HEK293 (cell line): ENCODE results near the gene OBSCN.

ENCODE experiments used
- CTCF ChIA-PET: fragments of 350-600 bp; formaldehyde crosslinking; extraction: SDS; loops from one replicate; lab custom pipeline; 2021; ENCODE audit warnings: antibody characterized with exemption; lab: Yijun Ruan, JAX
- POLR2A ChIA-PET: fragments of 300-600 bp; formaldehyde crosslinking; extraction: SDS; loops from one replicate; lab custom pipeline; 2020; ENCODE audit warnings: antibody characterized with exemption, inconsistent platforms; lab: Yijun Ruan, JAX
- H3K27ac ChIP-seq: fragments of 200-500 bp; sonication (Bioruptor generic); 2 replicates; pipeline ENCODE4 v1.5.1; 2014; ENCODE audit warnings: low read depth, low read length, control low read depth, inconsistent platforms; ENCODE audit errors: extremely low read depth
- H3K36me3 ChIP-seq, 2 experiments: fragments of 200-500 bp in 1 of 2; sonication (Bioruptor generic) in 1 of 2; 1 replicate in 1 of 2; 2 replicates in 1 of 2; pipeline ENCODE4 v1.5.1; 2014 to 2017; ENCODE audit warnings: inconsistent platforms in 2 of 2, low read length in 2 of 2; ENCODE audit not compliant: control insufficient read depth in 2 of 2, insufficient read depth in 1 of 2
- H3K4me1 ChIP-seq: fragments of 200-500 bp; sonication (Bioruptor generic); 2 replicates; pipeline ENCODE4 v1.5.1; 2014; ENCODE audit warnings: mild to moderate bottlenecking, low read length, inconsistent platforms; ENCODE audit not compliant: control insufficient read depth, insufficient read depth
- H3K4me3 ChIP-seq: 2 replicates; pipeline ENCODE4 v1.5.1; 2011; ENCODE audit warnings: low read depth, mild to moderate bottlenecking, control low read depth, low read length, moderate library complexity
- H3K9me3 ChIP-seq: fragments of 200-500 bp; sonication (Bioruptor generic); 2 replicates; pipeline ENCODE4 v1.5.1; 2014; ENCODE audit warnings: low read depth, low read length, inconsistent platforms; ENCODE audit not compliant: control insufficient read depth, insufficient read depth
- GLIS2 ChIP-seq: fragments of 450-650 bp; formaldehyde crosslinking; IDR thresholded peaks from 2 replicates; pipeline ENCODE4 v1.5.1; 2016; ENCODE audit warnings: missing biosample characterization, missing genetic modification characterization
- IKZF3 ChIP-seq: fragments of 450-650 bp; IDR thresholded peaks from 2 replicates; pipeline ENCODE4 v1.5.0; 2018; ENCODE audit warnings: missing biosample characterization, mild to moderate bottlenecking, missing genetic modification characterization, moderate library complexity
- INSM2 ChIP-seq: fragments of 450-650 bp; formaldehyde crosslinking; IDR thresholded peaks from 2 replicates; pipeline ENCODE4 v1.5.1; 2016; ENCODE audit warnings: missing biosample characterization, missing genetic modification characterization
- KLF8 ChIP-seq: fragments of 450-650 bp; formaldehyde crosslinking; IDR thresholded peaks from 2 replicates; pipeline ENCODE4 v1.5.1; 2016; ENCODE audit warnings: missing biosample characterization, missing genetic modification characterization
- MEIS1 ChIP-seq: sonication (generic); formaldehyde crosslinking; IDR thresholded peaks from 2 replicates; pipeline ENCODE4 v1.8.1; 2022; ENCODE audit warnings: missing genetic modification reagents, mild to moderate bottlenecking, borderline replicate concordance
- PATZ1 ChIP-seq: fragments of 450-650 bp; formaldehyde crosslinking; IDR thresholded peaks from 2 replicates; pipeline ENCODE4 v1.5.1; 2016; ENCODE audit warnings: missing biosample characterization, missing genetic modification characterization
- PRDM10 ChIP-seq: fragments of 450-650 bp; formaldehyde crosslinking; IDR thresholded peaks from 2 replicates; pipeline ENCODE4 v1.5.1; 2016; ENCODE audit warnings: missing biosample characterization, missing genetic modification characterization
- REPIN1 ChIP-seq: fragments of 450-650 bp; formaldehyde crosslinking; IDR thresholded peaks from 2 replicates; pipeline ENCODE4 v1.5.1; 2017; ENCODE audit warnings: missing biosample characterization, missing genetic modification characterization, low read depth
- SCRT2 ChIP-seq: fragments of 450-650 bp; formaldehyde crosslinking; IDR thresholded peaks from 2 replicates; pipeline ENCODE4 v1.5.1; 2016; ENCODE audit warnings: missing biosample characterization, missing genetic modification characterization
- TRIM28 ChIP-seq: IDR thresholded peaks from 2 replicates; pipeline ENCODE4 v1.6.1; 2011; ENCODE audit warnings: low read length, control low read depth, borderline replicate concordance
- WT1 ChIP-seq: fragments of 450-650 bp; formaldehyde crosslinking; IDR thresholded peaks from 2 replicates; pipeline ENCODE4 v1.5.1; 2016; ENCODE audit warnings: missing biosample characterization, missing genetic modification characterization
- ZBTB21 ChIP-seq: fragments of 450-650 bp; formaldehyde crosslinking; IDR thresholded peaks from 2 replicates; pipeline ENCODE4 v1.5.1; 2017; ENCODE audit warnings: missing biosample characterization, missing genetic modification characterization
- ZNF121 ChIP-seq: fragments of 450-650 bp; formaldehyde crosslinking; IDR thresholded peaks from 2 replicates; pipeline ENCODE4 v1.5.1; 2016; ENCODE audit warnings: missing biosample characterization, missing genetic modification characterization
- ZNF132 ChIP-seq: fragments of 450-650 bp; formaldehyde crosslinking; IDR thresholded peaks from 2 replicates; pipeline ENCODE4 v1.5.1; 2017; ENCODE audit warnings: missing biosample characterization, missing genetic modification characterization, borderline replicate concordance
- ZNF175 ChIP-seq: fragments of 450-650 bp; formaldehyde crosslinking; IDR thresholded peaks from 2 replicates; pipeline ENCODE4 v1.5.1; 2016; ENCODE audit warnings: missing biosample characterization, missing genetic modification characterization
- ZNF302 ChIP-seq: fragments of 450-650 bp; formaldehyde crosslinking; IDR thresholded peaks from 2 replicates; pipeline ENCODE4 v1.5.1; 2016; ENCODE audit warnings: missing biosample characterization, missing genetic modification characterization, low read depth
- ZNF473 ChIP-seq: fragments of 450-650 bp; formaldehyde crosslinking; IDR thresholded peaks from 2 replicates; pipeline ENCODE4 v1.5.1; 2017; ENCODE audit warnings: missing biosample characterization, missing genetic modification characterization
- ZNF555 ChIP-seq: fragments of 450-650 bp; formaldehyde crosslinking; conservative IDR thresholded peaks from 2 replicates; pipeline ENCODE4 v1.5.1; 2017; ENCODE audit warnings: missing biosample characterization, mild to moderate bottlenecking, missing genetic modification characterization, inconsistent platforms
- ZNF623 ChIP-seq: fragments of 450-650 bp; formaldehyde crosslinking; IDR thresholded peaks from 2 replicates; pipeline ENCODE4 v1.5.1; 2016; ENCODE audit warnings: missing biosample characterization, missing genetic modification characterization
- ZNF639 ChIP-seq: fragments of 450-650 bp; formaldehyde crosslinking; IDR thresholded peaks from 2 replicates; pipeline ENCODE4 v1.5.1; 2016; ENCODE audit warnings: missing biosample characterization, missing genetic modification characterization
- ZNF658 ChIP-seq: fragments of 450-650 bp; formaldehyde crosslinking; IDR thresholded peaks from 2 replicates; pipeline ENCODE4; 2016; ENCODE audit warnings: missing biosample characterization, missing genetic modification characterization
- ZNF707 ChIP-seq: fragments of 450-650 bp; formaldehyde crosslinking; IDR thresholded peaks from 2 replicates; pipeline ENCODE4 v1.5.1; 2016; ENCODE audit warnings: missing biosample characterization, missing genetic modification characterization
- ZNF791 ChIP-seq: fragments of 450-650 bp; formaldehyde crosslinking; IDR thresholded peaks from 2 replicates; pipeline ENCODE4 v1.5.1; 2016; ENCODE audit warnings: missing biosample characterization, missing genetic modification characterization
- ZSCAN30 ChIP-seq: fragments of 450-650 bp; IDR thresholded peaks from 2 replicates; pipeline ENCODE4 v1.5.1; 2018; ENCODE audit warnings: missing biosample characterization, mild to moderate bottlenecking, missing genetic modification characterization, moderate library complexity
- TF ChIP-seq, protein P1 (sequence below): fragments of 450-650 bp; formaldehyde crosslinking; IDR thresholded peaks from 2 replicates; pipeline ENCODE4 v1.5.1; 2017; ENCODE audit warnings: missing biosample characterization, missing genetic modification characterization

Gene OBSCN

GRCh38 chr1:228165372-228166169 lies 42.3 kb upstream of the OBSCN start, which contains the start of gene IBA57 (continued):
- TF ChIP-seq INSM2 (no peak; the same call in 1 of the 2 replicates), ZNF555 (no peak), ZNF791 (peak; percentile 27; the same call in 1 of the 2 replicates), ZNF302 (tag by site-specific recombination) (no peak), IKZF3 (tag by site-specific recombination) (peak; percentile 71; the same call in 1 of the 2 replicates), KLF8 (peak; percentile 97), ZNF639 (tag by site-specific recombination) (0 out of 2 replicates have a peak, but pooled peaks have one; percentile 23), WT1 (tag by site-specific recombination) (peak; percentile 75), ZNF175 (tag by site-specific recombination) (no peak), REPIN1 (tag by site-specific recombination) (no peak), SCRT2 (tag by site-specific recombination) (no peak), TRIM28 (no peak; the same call in 1 of the 2 replicates), ZSCAN30 (tag by site-specific recombination) (peak; percentile 99), MEIS1 (CRISPR knock-in tag) (no peak), ZNF121 (no peak), ZBTB21 (tag by site-specific recombination) (peak; percentile 98)
- TF ChIP-seq, protein P1, sequence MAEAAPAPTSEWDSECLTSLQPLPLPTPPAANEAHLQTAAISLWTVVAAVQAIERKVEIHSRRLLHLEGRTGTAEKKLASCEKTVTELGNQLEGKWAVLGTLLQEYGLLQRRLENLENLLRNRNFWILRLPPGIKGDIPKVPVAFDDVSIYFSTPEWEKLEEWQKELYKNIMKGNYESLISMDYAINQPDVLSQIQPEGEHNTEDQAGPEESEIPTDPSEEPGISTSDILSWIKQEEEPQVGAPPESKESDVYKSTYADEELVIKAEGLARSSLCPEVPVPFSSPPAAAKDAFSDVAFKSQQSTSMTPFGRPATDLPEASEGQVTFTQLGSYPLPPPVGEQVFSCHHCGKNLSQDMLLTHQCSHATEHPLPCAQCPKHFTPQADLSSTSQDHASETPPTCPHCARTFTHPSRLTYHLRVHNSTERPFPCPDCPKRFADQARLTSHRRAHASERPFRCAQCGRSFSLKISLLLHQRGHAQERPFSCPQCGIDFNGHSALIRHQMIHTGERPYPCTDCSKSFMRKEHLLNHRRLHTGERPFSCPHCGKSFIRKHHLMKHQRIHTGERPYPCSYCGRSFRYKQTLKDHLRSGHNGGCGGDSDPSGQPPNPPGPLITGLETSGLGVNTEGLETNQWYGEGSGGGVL (tag by site-specific recombination): peak; percentile 22; the same call in 1 of the 2 replicates
- TF ChIP-seq, all 188 proteins: peak for 68

DNA sequence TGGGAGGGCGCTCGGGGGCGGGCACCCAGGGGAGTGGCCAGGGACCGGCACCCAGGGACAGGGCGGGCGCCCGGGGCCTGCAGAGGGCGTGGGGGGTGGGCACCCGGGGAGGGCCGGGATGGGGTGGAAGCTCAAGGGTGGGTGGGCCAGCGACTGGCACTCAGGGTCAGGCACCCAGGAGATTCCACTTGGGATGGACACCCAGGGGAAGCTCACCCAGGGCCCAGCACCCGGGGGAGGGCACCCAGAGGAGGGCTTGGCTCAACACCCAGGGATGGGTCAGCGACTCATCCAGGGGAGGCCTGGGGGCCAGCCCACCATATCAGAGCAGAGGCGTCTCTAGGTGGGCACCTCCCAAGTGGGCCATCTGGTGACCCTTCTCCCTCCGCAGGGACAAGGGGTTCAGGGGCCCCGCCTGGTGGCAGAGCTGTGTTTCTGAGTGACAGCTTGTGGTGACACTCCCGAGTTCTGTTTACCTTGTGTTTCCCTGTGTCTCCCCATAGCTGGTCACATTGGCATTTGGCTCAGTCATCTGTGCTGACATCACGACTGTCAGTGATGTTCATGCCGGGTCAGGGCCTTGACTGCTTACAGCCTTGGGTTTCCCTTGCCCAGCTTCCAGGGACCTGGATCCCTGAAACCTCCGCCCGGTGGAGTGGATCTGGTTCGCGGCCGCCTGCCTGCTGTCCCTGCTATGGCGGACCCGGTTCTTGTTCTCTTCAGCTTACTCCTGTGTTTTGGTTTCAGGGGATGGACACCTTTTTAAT lies 41.5 kb upstream of the OBSCN start:
- POLR2A ChIA-PET: interaction anchor here (1.1 to 7.7 kb wide), 9 partner anchors 8 to 241 kb away, joined by 3 to 82 read pairs (median 17); partner anchors contain the start of genes ARF1, GJC2, GUK1 and TRIM11
- TF ChIP-seq ZNF473 (tag by site-specific recombination) (no peak), ZNF623 (tag by site-specific recombination) (no peak), ZNF658 (tag by site-specific recombination) (no peak), GLIS2 (tag by site-specific recombination) (peak; percentile 97), PRDM10 (tag by site-specific recombination) (peak; percentile 100), ZNF707 (tag by site-specific recombination) (no peak), ZNF132 (tag by site-specific recombination) (no peak), PATZ1 (tag by site-specific recombination) (peak; percentile 82)

More for the DNA sequence above, 41.5 kb upstream of the OBSCN start:
- peaks cover 4% of the 10 kb centered on the region for H3K4me1 ChIP-seq
- CTCF ChIA-PET: interaction anchor here (0.5 to 6.1 kb wide), 15 partner anchors 10 to 548 kb away, joined by 3 to 50 read pairs (median 5); no protein-coding TSS in a partner anchor
- peak overlapping the region; percentile 38 for H3K27ac ChIP-seq
- H3K4me3 ChIP-seq: peak overlapping the region; percentile 62
- H3K9me3 ChIP-seq: no peaks in the 10 kb centered on the region
- H3K36me3 ChIP-seq: peaks cover 0 to 3% of the 10 kb centered on the region in 2 experiments; a peak in 1 of 3 replicates
